Neutrophil (primary cell): ENCODE data around the gene WFDC6.

Experiments
- H3K27ac ChIP-seq: fragments of 200-600 bp; sonication (generic); 2 replicates; pipeline ENCODE4 v1.5.1; 2016; ENCODE audit warnings: mild to moderate bottlenecking, moderate library complexity
- H3K27me3 ChIP-seq: fragments of 200-600 bp; sonication (generic); 2 replicates; pipeline ENCODE4 v1.6.0; 2016; ENCODE audit warnings: mild to moderate bottlenecking
- H3K36me3 ChIP-seq: fragments of 200-600 bp; sonication (generic); 2 replicates; pipeline ENCODE4 v1.5.1; 2017
- H3K4me1 ChIP-seq, 2 experiments: fragments of 200-600 bp in 1 of 2; sonication (generic) in 1 of 2; 1 replicate in 1 of 2; 2 replicates in 1 of 2; pipeline versions ENCODE4 v1.5.1 to v1.6.1; 2013 to 2016; ENCODE audit warnings: low read depth in 1 of 2, low read length in 1 of 2, mild to moderate bottlenecking in 1 of 2, moderate library complexity in 1 of 2; ENCODE audit not compliant: control insufficient read depth in 1 of 2, insufficient read depth in 1 of 2
- H3K4me3 ChIP-seq, 2 experiments: fragments of 200-600 bp in 1 of 2; sonication (generic) in 1 of 2; 1 replicate in 1 of 2; 2 replicates in 1 of 2; pipeline ENCODE4 v1.5.1; 2013 to 2016; ENCODE audit warnings: low read depth in 1 of 2, low read length in 1 of 2, mild to moderate bottlenecking in 1 of 2, moderate library complexity in 1 of 2
- H3K9me3 ChIP-seq: fragments of 200-600 bp; sonication (generic); 2 replicates; pipeline ENCODE4 v1.5.1; 2016
- CTCF ChIP-seq: fragments of 200-600 bp; sonication (generic); IDR thresholded peaks from 2 replicates; pipeline ENCODE4 v1.5.1; 2016; ENCODE audit warnings: antibody characterized with exemption

The WFDC6 gene

DNA sequence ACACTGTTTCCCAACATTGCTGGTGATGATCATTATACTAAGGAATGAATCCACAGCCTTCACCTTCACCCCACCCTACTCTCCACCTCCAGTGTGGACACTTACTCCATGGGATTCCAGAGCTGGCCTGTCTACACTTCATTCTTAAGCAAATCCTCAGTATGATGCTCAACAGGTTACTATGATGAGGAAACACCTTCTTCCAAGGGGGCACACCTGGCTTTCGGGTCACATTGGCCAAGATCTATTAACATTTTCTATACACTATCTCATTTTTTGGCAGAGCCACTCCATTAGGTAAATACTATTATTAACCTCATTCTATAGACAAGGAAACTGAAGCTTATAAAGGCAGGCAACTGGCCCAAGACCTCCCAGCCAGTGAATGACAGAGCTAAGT is 15.9 kb upstream of the WFDC6 start:
- Histone ChIP-seq H3K27me3 (peaks cover 25% of the 10 kb centered on the region), H3K4me3 (no peak overlapping the region), H3K36me3 (no peaks in the 10 kb centered on the region), H3K4me1 (no peaks in the 10 kb centered on the region), H3K27ac (no peak overlapping the region), H3K9me3 (no peaks in the 10 kb centered on the region)
- TF ChIP-seq CTCF = no peak

GRCh38 chr20:45552456-45552855 is 13.2 kb upstream of the WFDC6 start:
- TF ChIP-seq CTCF = no peak
- Histone ChIP-seq H3K9me3 (no peaks in the 10 kb centered on the region), H3K4me1 (no peaks in the 10 kb centered on the region), H3K36me3 (no peaks in the 10 kb centered on the region), H3K27ac (no peak overlapping the region), H3K4me3 (no peak overlapping the region), H3K27me3 (peaks cover 32% of the 10 kb centered on the region)

DNA sequence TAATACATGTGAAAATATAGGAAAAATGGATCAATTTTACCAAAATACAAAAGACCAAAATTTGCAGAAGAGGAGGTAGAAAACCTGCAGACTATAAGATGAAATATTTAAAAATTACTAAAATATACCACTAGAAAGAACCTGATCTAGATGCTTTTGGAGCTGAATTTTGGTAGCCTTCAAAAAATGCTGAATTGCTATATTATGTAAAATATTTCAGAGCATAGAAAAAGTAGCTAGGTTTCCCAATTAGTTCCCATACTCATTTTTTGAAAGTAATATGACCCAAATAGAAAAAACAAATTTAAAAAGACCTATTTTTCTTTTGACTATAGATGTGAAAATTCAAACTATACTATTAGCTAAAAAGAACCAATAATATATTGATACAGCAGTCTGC is 11.5 kb upstream of the WFDC6 start:
- Histone ChIP-seq H3K9me3 (no peaks in the 10 kb centered on the region), H3K27ac (no peak overlapping the region), H3K4me1 (no peaks in the 10 kb centered on the region), H3K4me3 (no peak overlapping the region), H3K36me3 (no peaks in the 10 kb centered on the region), H3K27me3 (peaks cover 40% of the 10 kb centered on the region)
- TF ChIP-seq CTCF = no peak

DNA sequence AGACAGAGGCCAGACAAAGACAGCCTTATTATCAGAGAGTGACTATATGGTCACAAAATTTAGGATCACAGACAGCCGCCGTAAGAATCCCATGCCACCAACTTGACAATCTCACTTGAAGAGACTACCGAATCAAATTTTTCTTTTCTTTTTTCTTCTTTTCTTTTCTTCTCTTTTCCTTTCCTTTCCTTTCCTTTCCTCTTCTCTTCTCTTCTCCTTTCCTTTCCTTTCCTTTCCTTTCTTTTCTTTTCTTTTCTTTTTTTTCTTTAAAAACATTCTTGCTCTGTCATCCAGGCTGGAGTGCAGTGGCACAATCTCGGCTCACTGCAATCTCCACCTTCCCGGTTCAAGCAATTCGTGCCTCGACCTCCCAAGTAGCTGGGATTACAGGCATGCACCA is 9.1 kb upstream of the WFDC6 start:
- TF ChIP-seq CTCF = no peak
- no peaks in the 10 kb centered on the region for H3K4me1 ChIP-seq
- no peaks in the 10 kb centered on the region for H3K9me3 ChIP-seq
- H3K27ac ChIP-seq = no peak overlapping the region
- H3K36me3 ChIP-seq = no peaks in the 10 kb centered on the region
- H3K4me3 ChIP-seq = no peak overlapping the region
- peaks cover 60% of the 10 kb centered on the region for H3K27me3 ChIP-seq

- H3K36me3 ChIP-seq = no peaks in the 10 kb centered on the region
- no peak for TF ChIP-seq CTCF
- H3K27me3 ChIP-seq = peaks cover 66% of the 10 kb centered on the region
- no peak within 1 kb of the TSS for H3K27ac ChIP-seq
- H3K4me1 ChIP-seq = no peaks in the 10 kb centered on the region
- no peaks in the 10 kb centered on the region for H3K9me3 ChIP-seq
- no peak within 1 kb of the TSS for H3K4me3 ChIP-seq
These were observed 8.0 kb upstream of the WFDC6 start, which contains the start of gene EPPIN for GRCh38 chr20:45547206-45547770. Gene EPPIN, minus strand, starts transcription at chr20:45547401. Its CDS starts 44 bp downstream, at chr20:45547357.
